IMR-90 (cell line): ENCODE data around the gene LATS2.

Experiments used
- BHLHE40 ChIP-seq: fragments of 150-350 bp; IDR thresholded peaks from 2 replicates; pipeline ENCODE4 v1.6.1; 2016; ENCODE audit warnings: mild to moderate bottlenecking, low read depth, low read length
- POLR2A ChIP-seq: IDR thresholded peaks from 2 replicates; pipeline ENCODE4 v1.6.1; 2012; ENCODE audit warnings: mild to moderate bottlenecking, low read depth, low read length
- TF ChIP-seq, protein P1 (sequence below): conservative IDR thresholded peaks from 2 replicates; pipeline ENCODE4 v1.5.1; 2012; ENCODE audit warnings: mild to moderate bottlenecking, low read depth, low read length, improper control_type of control experiment

DNA sequence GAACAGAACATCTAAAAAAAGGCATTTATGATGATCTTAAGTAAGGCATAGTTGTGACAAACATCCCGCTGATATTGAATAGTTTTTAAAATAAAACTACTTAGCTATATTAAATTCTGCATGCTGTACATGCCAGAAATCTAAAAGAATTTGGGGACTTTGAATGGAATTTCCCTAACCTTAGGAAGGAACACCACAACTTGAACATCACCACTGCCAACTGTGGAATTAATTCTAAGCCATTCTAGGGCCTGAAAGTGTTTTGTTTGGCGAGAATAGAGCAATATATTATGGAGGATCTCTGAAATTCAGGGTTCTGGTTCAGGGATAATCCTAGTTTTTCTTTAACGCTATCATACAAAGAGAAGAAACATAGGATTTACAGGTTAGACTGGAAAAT lies 17.8 kb upstream of the LATS2 start:
- no peak for TF ChIP-seq POLR2A
- TF ChIP-seq, protein P1, sequence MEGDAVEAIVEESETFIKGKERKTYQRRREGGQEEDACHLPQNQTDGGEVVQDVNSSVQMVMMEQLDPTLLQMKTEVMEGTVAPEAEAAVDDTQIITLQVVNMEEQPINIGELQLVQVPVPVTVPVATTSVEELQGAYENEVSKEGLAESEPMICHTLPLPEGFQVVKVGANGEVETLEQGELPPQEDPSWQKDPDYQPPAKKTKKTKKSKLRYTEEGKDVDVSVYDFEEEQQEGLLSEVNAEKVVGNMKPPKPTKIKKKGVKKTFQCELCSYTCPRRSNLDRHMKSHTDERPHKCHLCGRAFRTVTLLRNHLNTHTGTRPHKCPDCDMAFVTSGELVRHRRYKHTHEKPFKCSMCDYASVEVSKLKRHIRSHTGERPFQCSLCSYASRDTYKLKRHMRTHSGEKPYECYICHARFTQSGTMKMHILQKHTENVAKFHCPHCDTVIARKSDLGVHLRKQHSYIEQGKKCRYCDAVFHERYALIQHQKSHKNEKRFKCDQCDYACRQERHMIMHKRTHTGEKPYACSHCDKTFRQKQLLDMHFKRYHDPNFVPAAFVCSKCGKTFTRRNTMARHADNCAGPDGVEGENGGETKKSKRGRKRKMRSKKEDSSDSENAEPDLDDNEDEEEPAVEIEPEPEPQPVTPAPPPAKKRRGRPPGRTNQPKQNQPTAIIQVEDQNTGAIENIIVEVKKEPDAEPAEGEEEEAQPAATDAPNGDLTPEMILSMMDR = no peak
- TF ChIP-seq BHLHE40 = no peak
